ENCODE results near the gene CAMK2N1. TPM values are rescaled to one million over a fixed set of nuclear protein-coding genes. Genes with fewer than 3 reads are reported as not detected.

Gene CAMK2N1
- total RNA-seq, 1 donor from 2014 or later = 7.9 TPM

- Histone ChIP-seq H3K4me3 (no peak overlapping the region), H3K36me3 (peaks cover 24% of the 10 kb centered on the region), H3K27me3 (ENCODE audit: low read depth) (no peaks in the 10 kb centered on the region), H3K4me1 (peaks cover 26% of the 10 kb centered on the region), H3K27ac (replicated peaks) (no peak overlapping the region), H3K9me3 (replicated peaks) (no peaks in the 10 kb centered on the region)
- intact Hi-C loops (cut with micrococcal nuclease) = no loop called here
- DNase-seq = no peak
- no peak for TF ChIP-seq CTCF (IDR thresholded peaks at IDR 0.05; ENCODE audit: borderline replicate concordance)
Measured at GRCh38 chr1:20495661-20496060, 9.7 kb upstream of the CAMK2N1 start.

GRCh38 chr1:20494609-20495311 is 8.8 kb upstream of the CAMK2N1 start:
- no peak for TF ChIP-seq CTCF (IDR thresholded peaks at IDR 0.05; ENCODE audit: borderline replicate concordance)
- DNase-seq = no peak
- H3K4me3 ChIP-seq = no peak overlapping the region
- peaks cover 26% of the 10 kb centered on the region for H3K4me1 ChIP-seq
- intact Hi-C loops (cut with micrococcal nuclease) = loop anchor here (5.0 kb wide), 2 partner anchors 117 to 282 kb away; no protein-coding TSS in a partner anchor
- no peaks in the 10 kb centered on the region for H3K9me3 ChIP-seq (replicated peaks)
- H3K36me3 ChIP-seq = peaks cover 15% of the 10 kb centered on the region
- H3K27ac ChIP-seq (replicated peaks) = no peak overlapping the region
- H3K27me3 ChIP-seq (ENCODE audit: low read depth) = peaks cover 4% of the 10 kb centered on the region

- DNase-seq = peak; percentile 86
- intact Hi-C loops (cut with micrococcal nuclease) = loop anchor here (5.0 kb wide), 2 partner anchors 117 to 282 kb away; no protein-coding TSS in a partner anchor
- peak; percentile 96 for TF ChIP-seq CTCF (IDR thresholded peaks at IDR 0.05; ENCODE audit: borderline replicate concordance)
- Histone ChIP-seq H3K27me3 (ENCODE audit: low read depth) (peaks cover 11% of the 10 kb centered on the region), H3K27ac (replicated peaks) (peak overlapping the region; percentile 73), H3K9me3 (replicated peaks) (no peaks in the 10 kb centered on the region), H3K4me3 (no peak overlapping the region), H3K4me1 (peaks cover 26% of the 10 kb centered on the region), H3K36me3 (peaks cover 8% of the 10 kb centered on the region)
Measured at GRCh38 chr1:20493839-20494608, 8.0 kb upstream of the CAMK2N1 start.

- Histone ChIP-seq H3K9me3 (replicated peaks) (no peaks in the 10 kb centered on the region), H3K27ac (replicated peaks) (peak overlapping the region; percentile 73), H3K27me3 (ENCODE audit: low read depth) (peaks cover 18% of the 10 kb centered on the region), H3K4me1 (peaks cover 26% of the 10 kb centered on the region), H3K4me3 (no peak overlapping the region), H3K36me3 (peaks cover under 1% of the 10 kb centered on the region)
- intact Hi-C loops (cut with micrococcal nuclease) = loop anchor here (5.0 kb wide), 2 partner anchors 116 to 281 kb away; no protein-coding TSS in a partner anchor
- no peak for DNase-seq
- TF ChIP-seq CTCF (IDR thresholded peaks at IDR 0.05; ENCODE audit: borderline replicate concordance) = no peak
Measured at GRCh38 chr1:20493309-20493708, 7.3 kb upstream of the CAMK2N1 start.

GRCh38 chr1:20492751-20493150 is 6.7 kb upstream of the CAMK2N1 start:
- no peak for DNase-seq
- Histone ChIP-seq H3K4me3 (no peak overlapping the region), H3K9me3 (replicated peaks) (no peaks in the 10 kb centered on the region), H3K4me1 (peaks cover 26% of the 10 kb centered on the region), H3K27ac (replicated peaks) (peak overlapping the region; percentile 73), H3K27me3 (ENCODE audit: low read depth) (peaks cover 23% of the 10 kb centered on the region), H3K36me3 (no peaks in the 10 kb centered on the region)
- intact Hi-C loops (cut with micrococcal nuclease) = loop anchor here (5.0 kb wide), 2 partner anchors 115 to 280 kb away; no protein-coding TSS in a partner anchor
- no peak for TF ChIP-seq CTCF (IDR thresholded peaks at IDR 0.05; ENCODE audit: borderline replicate concordance)
